GM18517 (cell line): ENCODE measurements around the gene GRK2.

Experiments used
- ATAC-seq: cut with Tn5 transposase; IDR thresholded peaks from one replicate; pipeline ENCODE4 v1.9.1; 2021; ENCODE audit warnings: mild to moderate bottlenecking, moderate library complexity; ENCODE audit not compliant: unreplicated experiment

GRK2 gene

GRCh38 chr11:67280788-67281551, 14.7 kb downstream of the GRK2 start:
- no peak for ATAC-seq

GRCh38 chr11:67281552-67282150, 15.4 kb downstream of the GRK2 start:
- ATAC-seq: no peak

DNA sequence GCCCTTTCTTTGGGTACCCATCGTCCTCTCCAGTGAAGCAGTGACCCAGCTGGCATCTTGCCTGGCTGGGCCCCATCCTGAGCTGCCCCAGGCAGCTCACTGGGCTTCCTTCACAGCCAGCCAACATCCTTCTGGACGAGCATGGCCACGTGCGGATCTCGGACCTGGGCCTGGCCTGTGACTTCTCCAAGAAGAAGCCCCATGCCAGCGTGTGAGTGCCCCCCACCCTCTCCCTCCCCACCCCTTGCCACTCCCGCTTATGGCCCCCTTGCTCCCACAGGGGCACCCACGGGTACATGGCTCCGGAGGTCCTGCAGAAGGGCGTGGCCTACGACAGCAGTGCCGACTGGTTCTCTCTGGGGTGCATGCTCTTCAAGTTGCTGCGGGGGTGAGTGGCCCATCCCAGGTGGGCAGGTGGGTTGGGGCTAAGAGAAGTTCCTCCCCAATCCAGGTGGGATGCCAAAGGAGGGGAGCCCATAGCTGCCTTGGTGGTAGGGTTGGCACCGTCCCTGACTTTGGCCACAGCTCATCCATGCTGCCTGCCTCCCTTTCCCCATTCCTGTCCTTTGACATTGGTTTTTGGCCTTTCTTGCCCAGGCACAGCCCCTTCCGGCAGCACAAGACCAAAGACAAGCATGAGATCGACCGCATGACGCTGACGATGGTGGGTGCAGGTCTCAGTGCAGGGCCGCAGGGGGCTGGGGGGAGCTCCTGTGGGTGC, 16.0 kb downstream of the GRK2 start:
- no peak for ATAC-seq

DNA sequence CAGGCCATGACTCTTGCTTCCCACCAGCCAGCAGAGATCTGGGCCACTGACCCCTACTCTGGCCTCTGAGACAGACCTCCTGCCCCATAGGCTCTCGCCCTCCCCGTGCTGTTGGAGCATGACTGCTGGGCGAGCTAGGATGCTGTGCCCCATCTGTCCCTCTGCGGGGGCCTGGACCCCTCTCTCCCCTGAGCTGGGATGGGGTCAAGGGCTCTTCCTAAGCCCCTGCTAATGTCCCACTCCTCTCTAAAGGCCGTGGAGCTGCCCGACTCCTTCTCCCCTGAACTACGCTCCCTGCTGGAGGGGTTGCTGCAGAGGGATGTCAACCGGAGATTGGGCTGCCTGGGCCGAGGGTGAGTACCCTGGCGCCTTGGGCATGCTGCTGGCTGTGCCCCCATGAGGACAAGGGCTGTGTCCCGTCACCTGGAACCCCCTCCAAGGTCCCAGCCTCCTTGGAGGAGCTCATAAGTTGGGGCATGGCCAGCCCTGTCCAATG, 16.7 kb downstream of the GRK2 start:
- no peak for ATAC-seq

DNA sequence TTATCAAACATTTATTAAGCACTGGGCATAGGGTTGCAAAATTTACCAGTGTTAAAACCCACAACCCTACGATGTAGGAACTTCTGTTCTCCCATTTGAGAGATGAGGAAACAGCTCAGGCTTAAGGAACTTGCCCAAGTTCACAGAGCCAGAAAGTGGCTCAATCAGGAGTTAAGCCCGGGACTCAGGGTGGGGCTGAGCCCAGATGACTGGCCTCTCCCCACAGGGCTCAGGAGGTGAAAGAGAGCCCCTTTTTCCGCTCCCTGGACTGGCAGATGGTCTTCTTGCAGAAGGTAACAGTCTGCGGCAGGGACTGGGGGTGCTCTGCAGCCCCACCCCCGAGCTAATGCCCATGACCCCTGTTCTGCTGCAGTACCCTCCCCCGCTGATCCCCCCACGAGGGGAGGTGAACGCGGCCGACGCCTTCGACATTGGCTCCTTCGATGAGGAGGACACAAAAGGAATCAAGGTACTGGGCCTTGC, 17.2 kb downstream of the GRK2 start:
- ATAC-seq: no peak

GRCh38 chr11:67284811-67285540, 18.7 kb downstream of the GRK2 start:
- ATAC-seq: no peak

DNA sequence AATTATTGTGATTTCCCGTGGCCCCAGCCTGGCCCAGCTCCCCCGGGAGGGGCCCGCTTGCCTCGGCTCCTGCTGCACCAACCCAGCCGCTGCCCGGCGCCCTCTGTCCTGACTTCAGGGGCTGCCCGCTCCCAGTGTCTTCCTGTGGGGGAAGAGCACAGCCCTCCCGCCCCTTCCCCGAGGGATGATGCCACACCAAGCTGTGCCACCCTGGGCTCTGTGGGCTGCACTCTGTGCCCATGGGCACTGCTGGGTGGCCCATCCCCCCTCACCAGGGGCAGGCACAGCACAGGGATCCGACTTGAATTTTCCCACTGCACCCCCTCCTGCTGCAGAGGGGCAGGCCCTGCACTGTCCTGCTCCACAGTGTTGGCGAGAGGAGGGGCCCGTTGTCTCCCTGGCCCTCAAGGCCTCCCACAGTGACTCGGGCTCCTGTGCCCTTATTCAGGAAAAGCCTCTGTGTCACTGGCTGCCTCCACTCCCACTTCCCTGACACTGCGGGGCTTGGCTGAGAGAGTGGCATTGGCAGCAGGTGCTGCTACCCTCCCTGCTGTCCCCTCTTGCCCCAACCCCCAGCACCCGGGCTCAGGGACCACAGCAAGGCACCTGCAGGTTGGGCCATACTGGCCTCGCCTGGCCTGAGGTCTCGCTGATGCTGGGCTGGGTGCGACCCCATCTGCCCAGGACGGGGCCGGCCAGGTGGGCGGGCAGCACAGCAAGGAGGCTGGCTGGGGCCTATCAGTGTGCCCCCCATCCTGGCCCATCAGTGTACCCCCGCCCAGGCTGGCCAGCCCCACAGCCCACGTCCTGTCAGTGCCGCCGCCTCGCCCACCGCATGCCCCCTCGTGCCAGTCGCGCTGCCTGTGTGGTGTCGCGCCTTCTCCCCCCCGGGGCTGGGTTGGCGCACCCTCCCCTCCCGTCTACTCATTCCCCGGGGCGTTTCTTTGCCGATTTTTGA, 19.5 kb downstream of the GRK2 start:
- ATAC-seq: no peak

DNA sequence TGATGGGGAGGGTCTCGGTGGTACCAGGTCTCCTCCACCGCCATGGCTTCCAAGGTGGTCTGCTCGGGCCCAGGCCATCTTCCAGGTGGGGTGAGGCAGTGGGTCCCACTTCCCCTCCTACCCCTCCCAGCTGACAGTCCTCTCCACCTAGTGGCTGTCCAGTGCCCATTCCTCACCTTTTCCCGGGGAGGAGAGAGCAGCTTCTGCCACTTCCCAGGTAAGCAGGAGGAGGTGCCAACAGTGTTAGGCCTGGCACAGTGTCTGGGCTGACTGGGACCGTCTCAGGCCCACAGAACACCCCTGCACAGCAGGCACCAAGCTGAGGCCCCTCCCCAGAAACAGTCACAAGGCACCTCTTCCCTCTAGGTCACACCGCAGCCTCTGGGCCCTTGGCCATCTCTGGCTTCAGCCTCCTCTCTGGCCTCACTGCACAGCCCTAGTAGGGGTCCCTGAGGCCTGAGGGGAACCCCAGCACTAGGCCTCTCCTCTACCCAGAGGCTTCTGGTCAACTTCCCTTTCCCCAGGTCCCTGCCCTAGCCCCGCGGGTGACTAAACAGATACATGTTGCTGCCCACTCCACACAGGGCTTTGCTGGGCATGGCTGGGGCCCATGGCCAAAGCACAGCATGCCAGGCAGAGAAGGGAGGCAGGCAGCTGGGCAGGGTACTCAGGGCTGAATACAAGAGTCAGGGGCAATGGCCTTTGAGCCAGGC, 20.5 kb downstream of the GRK2 start:
- ATAC-seq: no peak

DNA sequence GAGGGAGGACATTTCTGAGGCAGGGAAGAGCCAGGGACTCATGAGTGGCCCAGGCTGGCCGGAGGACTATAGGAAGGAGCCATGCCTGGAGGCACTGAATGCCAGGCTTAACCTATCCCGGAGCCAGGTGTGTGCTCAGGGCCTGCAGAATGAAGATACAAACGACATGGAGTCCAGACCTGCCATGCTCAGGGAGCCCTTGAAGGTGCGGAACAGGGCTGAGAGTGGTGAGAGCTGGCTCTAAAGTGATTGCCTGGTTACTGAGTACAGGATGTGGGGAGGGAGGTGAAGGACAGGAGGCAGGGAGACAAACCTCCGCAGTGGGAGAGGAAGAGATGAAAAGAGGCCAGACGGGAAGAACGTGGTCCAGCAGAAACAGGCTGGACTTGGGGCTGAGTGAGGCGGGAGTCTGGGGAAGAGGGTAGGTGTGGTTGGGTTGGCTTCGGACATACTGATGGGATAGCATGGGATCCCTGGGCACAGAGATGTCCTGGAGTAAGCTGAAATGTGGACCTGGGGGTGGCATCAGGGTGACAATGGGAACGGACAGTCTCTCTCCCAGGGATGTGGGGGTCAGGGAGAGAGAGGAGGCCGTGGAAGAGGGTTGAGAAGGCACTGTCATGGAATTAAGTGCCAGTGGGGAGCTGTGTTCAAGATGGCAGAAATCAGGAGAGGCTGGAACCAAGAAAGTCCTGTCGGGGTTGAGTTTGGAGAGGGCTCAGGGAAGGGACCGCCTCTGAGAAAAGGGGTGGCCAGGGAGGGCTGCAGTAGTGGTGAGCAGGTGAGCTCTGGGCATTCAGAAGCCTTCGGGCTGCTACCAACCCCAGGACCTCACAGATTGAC, 21.3 kb downstream of the GRK2 start:
- peak; percentile 2 for ATAC-seq

- ATAC-seq: peak; percentile 2
Observed at GRCh38 chr11:67288198-67288451, 21.9 kb downstream of the GRK2 start.

DNA sequence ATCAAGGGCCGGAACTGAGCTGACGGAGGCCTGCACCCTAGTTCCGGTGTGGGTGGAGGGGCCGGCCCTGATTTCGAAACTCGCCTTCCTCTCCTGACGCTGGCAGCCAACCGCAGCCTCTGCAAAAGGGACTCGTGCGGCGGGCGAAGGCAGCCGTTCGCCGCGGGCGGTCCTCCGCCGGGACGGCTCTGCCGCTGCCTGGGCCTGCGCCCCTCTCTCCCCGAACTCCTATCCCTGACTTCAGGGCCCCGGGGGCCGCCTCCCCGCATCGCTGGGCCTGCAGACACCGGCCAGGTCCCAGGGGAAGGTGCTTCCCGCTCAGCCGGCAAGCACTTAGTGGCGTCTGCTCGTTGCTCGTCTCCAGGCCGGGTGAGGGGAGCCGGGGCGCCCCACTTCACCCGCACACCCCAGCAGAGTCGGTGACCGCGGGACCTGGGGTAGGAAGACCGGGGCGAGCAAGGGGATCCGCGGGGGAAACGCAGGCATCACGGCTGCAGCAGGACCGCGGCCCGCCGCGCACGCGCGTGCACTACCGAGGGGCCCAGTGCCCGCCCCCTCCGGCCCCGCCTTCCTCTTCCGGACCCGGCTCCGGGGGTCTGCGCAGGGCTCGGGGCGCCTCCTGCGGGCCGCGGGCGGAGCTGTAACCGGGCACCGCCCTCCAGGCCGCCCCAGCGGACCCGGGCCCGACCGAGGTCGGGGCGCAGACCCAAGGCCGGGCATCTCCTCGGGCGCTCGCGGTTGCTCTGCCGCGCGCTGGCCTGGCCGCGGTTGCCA, 22.4 kb downstream of the GRK2 start:
- ATAC-seq: peak; percentile 58

DNA sequence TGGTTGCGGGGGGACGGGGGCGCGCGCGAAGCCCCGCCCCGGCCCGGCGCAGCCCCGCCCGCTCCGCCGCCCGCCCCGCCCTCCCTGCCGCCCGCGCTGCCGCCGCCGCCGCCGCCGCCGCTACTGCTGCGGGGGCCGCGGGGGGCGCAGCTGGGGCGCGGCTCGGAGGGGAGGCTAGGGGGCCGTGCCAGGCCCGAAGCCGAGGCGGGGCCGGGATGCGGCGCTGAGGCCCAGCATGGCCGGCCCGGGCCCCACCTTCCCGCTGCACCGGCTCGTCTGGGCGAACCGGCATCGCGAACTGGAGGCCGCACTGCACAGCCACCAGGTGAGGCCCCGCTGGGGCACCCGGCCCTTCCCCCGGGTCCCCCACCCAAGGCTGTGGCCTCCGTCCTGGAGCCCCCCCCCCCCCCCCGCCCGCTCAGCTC, 23.0 kb downstream of the GRK2 start, which contains the start of gene ANKRD13D:
ANKRD13D (plus strand) TSS at position 78 of the 425 bp plus-strand sequence; CDS start at position 236, 158 bp downstream.
- peak; percentile 48 for ATAC-seq

DNA sequence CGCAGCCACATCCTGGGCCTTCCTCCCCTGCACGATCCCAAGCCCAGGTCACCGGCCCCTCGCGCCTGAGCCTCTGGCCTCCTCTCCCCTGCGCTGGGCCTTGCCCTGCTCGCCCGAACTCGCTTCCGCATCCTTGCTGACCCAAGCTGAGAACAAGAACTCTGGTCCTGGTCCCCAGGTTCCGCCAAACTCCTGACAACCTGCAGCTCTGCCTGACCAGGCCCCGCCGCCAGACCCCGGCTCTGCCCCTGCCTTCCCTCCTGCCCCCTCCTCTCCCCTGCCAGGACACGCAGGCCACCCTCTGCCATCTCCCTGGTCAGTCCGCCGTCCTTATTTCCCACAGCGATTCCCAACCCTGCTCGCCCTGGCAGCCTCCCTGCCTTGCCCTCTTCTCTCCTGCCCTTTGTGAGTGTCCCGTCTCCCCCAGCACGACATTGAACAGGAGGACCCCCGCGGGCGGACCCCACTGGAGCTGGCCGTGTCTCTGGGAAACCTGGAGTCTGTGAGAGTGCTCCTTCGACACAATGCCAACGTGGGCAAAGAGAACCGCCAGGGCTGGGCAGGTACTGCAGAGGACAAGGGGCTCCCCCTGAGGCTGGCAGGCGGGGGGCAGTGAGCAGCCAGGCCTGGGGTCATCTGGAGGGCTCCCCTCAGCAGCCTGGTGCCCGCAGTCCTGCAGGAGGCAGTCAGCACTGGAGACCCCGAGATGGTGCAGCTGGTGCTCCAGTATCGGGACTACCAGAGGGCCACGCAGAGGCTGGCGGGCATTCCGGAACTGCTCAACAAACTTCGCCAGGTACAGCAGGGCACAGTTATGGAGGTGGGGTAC, 23.6 kb downstream of the GRK2 start:
- peak; percentile 0 for ATAC-seq

- no peak for ATAC-seq
Observed at GRCh38 chr11:67290801-67291200, 24.5 kb downstream of the GRK2 start.

DNA sequence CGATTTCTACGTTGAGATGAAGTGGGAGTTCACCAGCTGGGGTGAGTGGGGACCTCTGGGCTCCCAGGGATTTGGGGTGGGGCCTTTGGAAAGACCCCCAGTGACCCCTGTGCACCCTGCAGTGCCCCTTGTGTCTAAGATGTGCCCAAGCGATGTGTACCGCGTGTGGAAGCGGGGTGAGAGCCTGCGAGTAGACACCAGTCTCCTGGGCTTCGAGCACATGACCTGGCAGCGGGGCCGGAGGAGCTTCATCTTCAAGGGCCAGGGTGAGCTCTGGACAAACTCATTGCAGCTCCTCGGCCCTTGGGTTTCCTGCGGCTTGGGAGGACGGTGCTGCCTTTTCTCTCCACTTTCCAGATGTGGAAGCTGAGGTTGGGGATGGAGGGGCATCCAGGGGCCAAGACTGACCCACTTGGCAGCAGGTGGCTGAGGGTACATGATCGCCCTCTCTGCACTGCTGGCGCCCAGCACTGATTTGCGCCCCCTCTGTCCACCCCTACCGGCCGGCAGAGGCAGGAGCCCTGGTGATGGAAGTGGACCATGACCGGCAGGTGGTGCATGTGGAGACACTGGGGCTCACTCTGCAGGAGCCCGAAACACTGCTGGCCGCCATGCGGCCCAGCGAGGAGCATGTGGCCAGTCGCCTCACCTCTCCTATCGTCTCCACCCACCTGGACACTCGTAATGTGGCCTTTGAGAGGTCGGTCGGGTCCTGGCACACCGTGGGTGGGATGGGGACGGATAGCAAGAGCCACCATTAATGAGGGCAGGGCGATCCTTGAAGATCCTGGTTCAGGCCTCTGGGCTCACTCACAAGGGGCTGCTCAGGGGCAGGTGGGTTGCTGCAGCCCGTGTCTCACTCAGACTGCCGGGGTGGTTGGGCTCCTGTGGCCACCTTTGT, 25.5 kb downstream of the GRK2 start:
- ATAC-seq: no peak

DNA sequence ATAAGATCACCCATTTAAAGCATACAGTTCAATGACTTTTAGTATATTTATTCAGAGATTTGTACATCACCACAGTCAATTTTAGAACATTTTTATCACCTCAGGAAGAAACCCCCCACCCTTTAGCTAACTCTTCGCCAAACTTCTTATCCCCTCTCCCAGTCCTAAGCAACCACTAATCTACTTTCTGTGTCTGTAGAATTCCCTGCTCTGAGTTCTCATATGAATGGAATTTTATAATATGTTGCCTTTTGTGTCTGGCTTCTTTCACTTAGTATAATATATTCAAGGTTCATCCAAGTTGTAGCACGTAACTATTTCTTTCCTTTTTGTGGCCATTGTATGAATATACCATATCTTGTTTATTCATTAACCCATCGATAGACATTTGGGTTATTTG, 26.4 kb downstream of the GRK2 start:
- ATAC-seq: no peak
